RWPE2 (cell line): ENCODE measurements around the gene CPNE8.

Experiments
- ATAC-seq: fragments of 200-7000 bp; cut with Tn5 transposase; 3 replicates; pipeline ENCODE4 v1.9.1; 2021; ENCODE audit warnings: low read depth
- DNase-seq: peaks from one replicate; pipeline ENCODE4 v3.0.0-alpha.2; 2020; ENCODE audit warnings: low spot score
- H3K27ac ChIP-seq: fragments of 450-650 bp; 2 replicates; pipeline ENCODE4 v1.5.1; 2017; ENCODE audit warnings: mild to moderate bottlenecking; ENCODE audit not compliant: poor library complexity, severe bottlenecking
- H3K27me3 ChIP-seq: fragments of 250-450 bp; sonication (Bioruptor Pico); 2 replicates; pipeline ENCODE4 v1.5.1; 2021; ENCODE audit warnings: mild to moderate bottlenecking, moderate library complexity; ENCODE audit not compliant: insufficient read depth, poor library complexity, severe bottlenecking
- H3K36me3 ChIP-seq: fragments of 250-450 bp; sonication (Bioruptor Pico); 2 replicates; pipeline ENCODE4 v1.5.1; 2020; ENCODE audit warnings: low read depth, mild to moderate bottlenecking, moderate library complexity
- H3K4me1 ChIP-seq: fragments of 250-450 bp; sonication (Bioruptor Pico); 2 replicates; pipeline ENCODE4 v1.5.1; 2021; ENCODE audit warnings: mild to moderate bottlenecking, moderate library complexity; ENCODE audit not compliant: insufficient read depth, poor library complexity, severe bottlenecking
- H3K4me3 ChIP-seq: fragments of 250-450 bp; sonication (Bioruptor Pico); 2 replicates; pipeline ENCODE4 v1.5.1; 2021; ENCODE audit warnings: mild to moderate bottlenecking, moderate library complexity; ENCODE audit not compliant: severe bottlenecking
- H3K9me3 ChIP-seq: fragments of 250-450 bp; sonication (Bioruptor Pico); 2 replicates; pipeline ENCODE4 v1.5.1; 2021; ENCODE audit warnings: mild to moderate bottlenecking, moderate library complexity; ENCODE audit not compliant: severe bottlenecking
- TF ChIP-seq, protein P1 (sequence below): fragments of 450-650 bp; IDR thresholded peaks from one replicate; pipeline ENCODE4 v1.5.1; 2017; ENCODE audit warnings: mild to moderate bottlenecking, moderate library complexity; ENCODE audit not compliant: poor library complexity, severe bottlenecking

The CPNE8 gene

DNA sequence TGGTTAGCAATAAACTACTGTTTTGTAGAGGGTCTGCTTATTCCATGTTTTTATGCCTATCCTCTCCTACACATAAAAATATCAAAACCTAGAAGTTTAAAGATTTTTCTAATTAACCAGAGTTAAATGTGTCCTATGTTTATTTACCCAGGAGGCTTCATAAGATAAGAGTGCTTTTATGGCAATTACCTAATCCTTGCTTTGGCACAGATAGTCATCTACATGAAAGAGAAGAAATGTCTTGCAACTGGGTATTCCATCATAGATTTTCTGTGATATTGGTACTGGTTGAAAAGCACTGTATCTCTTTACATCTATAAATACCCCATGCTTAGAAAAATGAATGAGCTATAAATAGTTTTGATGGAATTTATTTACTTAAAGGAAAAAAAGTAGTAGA, 277.1 kb downstream of the CPNE8 start:
- Histone ChIP-seq H3K4me3 (no peak overlapping the region), H3K9me3 (no peaks in the 10 kb centered on the region), H3K27ac (no peak overlapping the region), H3K36me3 (no peaks in the 10 kb centered on the region), H3K4me1 (no peaks in the 10 kb centered on the region), H3K27me3 (no peaks in the 10 kb centered on the region)
- DNase-seq (no peak), ATAC-seq (no peak)
- TF ChIP-seq, protein P1, sequence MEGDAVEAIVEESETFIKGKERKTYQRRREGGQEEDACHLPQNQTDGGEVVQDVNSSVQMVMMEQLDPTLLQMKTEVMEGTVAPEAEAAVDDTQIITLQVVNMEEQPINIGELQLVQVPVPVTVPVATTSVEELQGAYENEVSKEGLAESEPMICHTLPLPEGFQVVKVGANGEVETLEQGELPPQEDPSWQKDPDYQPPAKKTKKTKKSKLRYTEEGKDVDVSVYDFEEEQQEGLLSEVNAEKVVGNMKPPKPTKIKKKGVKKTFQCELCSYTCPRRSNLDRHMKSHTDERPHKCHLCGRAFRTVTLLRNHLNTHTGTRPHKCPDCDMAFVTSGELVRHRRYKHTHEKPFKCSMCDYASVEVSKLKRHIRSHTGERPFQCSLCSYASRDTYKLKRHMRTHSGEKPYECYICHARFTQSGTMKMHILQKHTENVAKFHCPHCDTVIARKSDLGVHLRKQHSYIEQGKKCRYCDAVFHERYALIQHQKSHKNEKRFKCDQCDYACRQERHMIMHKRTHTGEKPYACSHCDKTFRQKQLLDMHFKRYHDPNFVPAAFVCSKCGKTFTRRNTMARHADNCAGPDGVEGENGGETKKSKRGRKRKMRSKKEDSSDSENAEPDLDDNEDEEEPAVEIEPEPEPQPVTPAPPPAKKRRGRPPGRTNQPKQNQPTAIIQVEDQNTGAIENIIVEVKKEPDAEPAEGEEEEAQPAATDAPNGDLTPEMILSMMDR: no peak

DNA sequence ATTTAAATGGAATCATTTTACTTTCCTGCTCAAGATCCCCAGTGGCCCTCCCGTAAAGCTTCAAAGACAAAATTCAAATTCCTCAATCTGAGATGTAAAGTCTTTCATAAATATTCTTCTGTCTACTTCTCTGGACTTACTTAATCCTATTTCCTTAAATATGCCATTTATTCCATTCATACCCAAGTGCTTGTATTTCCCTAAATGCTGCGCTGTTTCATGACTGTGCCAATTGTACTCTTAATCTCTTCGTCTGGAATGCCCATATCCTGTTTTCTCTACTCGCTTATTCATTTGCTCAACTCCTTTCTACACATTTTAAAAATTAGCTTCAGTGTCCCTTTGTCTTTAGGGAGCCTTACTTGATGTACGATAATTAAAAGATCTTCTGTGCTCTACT, 280.1 kb downstream of the CPNE8 start:
- DNase-seq: no peak
- Histone ChIP-seq H3K27ac (no peak overlapping the region), H3K36me3 (no peaks in the 10 kb centered on the region), H3K4me1 (no peaks in the 10 kb centered on the region), H3K9me3 (no peaks in the 10 kb centered on the region), H3K4me3 (no peak overlapping the region), H3K27me3 (no peaks in the 10 kb centered on the region)
- TF ChIP-seq, protein P1: no peak
- ATAC-seq: no peak

DNA sequence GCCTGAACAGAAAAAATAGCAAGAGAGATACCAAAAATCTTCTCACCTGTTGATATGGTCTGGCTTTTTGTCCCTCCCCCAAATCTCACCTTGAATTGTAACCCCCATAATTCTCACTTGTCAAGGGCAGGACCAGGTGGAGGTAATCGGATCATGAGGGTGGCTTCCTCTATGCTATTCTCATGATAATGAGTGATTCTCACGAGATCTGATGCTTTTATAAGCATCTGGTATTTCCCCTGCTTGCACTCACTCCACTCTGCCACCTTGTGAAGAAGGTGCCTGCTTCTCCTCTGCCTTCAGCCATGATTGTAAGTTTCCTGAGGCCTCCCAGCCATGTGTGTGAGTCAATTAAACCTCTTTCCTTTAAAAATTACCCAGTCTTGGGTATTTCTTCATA, 291.2 kb downstream of the CPNE8 start:
- H3K27me3 ChIP-seq: no peaks in the 10 kb centered on the region
- DNase-seq (no peak), ATAC-seq (no peak)
- H3K4me1 ChIP-seq: no peaks in the 10 kb centered on the region
- no peaks in the 10 kb centered on the region for H3K36me3 ChIP-seq
- TF ChIP-seq, protein P1: no peak
- no peaks in the 10 kb centered on the region for H3K9me3 ChIP-seq
- H3K27ac ChIP-seq: no peak overlapping the region
- no peak overlapping the region for H3K4me3 ChIP-seq

DNA sequence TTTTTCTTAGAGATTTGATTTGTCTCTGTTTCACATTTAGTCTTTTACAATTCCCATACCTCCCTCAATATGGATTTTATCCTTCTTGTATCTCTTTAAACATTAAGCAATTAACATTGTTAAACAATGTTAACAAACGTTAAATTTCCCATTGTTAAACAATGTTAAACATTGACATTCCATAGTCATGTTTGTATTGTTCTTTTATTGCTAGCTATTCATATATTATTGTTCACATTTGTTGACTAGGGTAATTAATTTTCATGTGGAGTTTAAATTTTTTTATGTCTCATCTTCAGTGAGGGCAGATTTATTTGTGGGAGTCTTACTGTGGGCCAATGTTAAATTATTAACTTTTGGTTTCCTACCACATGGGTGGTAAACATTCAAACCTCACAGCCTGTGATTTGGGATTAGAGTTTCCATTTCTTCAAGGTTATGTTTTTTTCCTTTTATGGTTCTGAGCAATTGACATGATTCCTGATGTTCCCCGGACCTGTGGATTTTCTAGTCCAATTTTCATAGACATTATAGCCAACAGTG, 294.5 kb downstream of the CPNE8 start:
- Histone ChIP-seq H3K36me3 (no peaks in the 10 kb centered on the region), H3K9me3 (no peaks in the 10 kb centered on the region), H3K27ac (no peak overlapping the region), H3K4me3 (no peak overlapping the region), H3K4me1 (no peaks in the 10 kb centered on the region), H3K27me3 (no peaks in the 10 kb centered on the region)
- ATAC-seq: no peak
- TF ChIP-seq, protein P1: no peak
- no peak for DNase-seq

DNA sequence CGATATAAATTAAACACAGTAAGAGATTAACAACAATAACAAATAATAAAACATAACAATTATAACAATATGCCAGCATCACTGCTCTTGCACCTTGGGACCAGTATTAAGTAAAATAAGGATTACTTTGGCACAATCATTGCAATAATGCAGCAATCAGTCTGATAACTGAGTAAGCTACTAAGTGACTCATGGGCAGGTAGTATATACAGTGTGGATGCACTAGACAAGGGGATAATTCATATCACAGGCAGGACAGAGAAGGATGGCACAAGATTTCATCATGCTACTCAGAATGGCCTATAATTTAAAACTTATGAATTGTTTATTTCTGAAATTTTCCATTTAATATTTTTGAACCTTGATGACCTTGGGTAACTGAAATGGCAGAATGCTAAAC, 298.1 kb downstream of the CPNE8 start:
- ATAC-seq (peak; percentile 53; the same call in 1 of the 3 replicates), DNase-seq (no peak)
- Histone ChIP-seq H3K4me3 (no peak overlapping the region), H3K36me3 (no peaks in the 10 kb centered on the region), H3K4me1 (no peaks in the 10 kb centered on the region), H3K27me3 (no peaks in the 10 kb centered on the region), H3K9me3 (no peaks in the 10 kb centered on the region), H3K27ac (no peak overlapping the region)
- TF ChIP-seq, protein P1: no peak
